GM12864 (cell line): Measurements from ENCODE around the gene EFR3B.
"Not testable (repeated sequence)": the region's sequence is repeated elsewhere in the genome, so short reads cannot be mapped to it uniquely, and the experiment has no call there.

ENCODE experiments used
- DNase-seq: peaks from one replicate; pipeline ENCODE4 v3.0.0-alpha.2; 2011; ENCODE audit warnings: low read depth
- H3K4me3 ChIP-seq: 2 replicates; pipeline ENCODE4 v1.5.1; 2011; ENCODE audit warnings: mild to moderate bottlenecking, low read depth, low read length, control low read depth
- TF ChIP-seq, protein P1 (sequence below): IDR thresholded peaks from 2 replicates; pipeline ENCODE4 v1.5.1; 2011; ENCODE audit warnings: low read depth, mild to moderate bottlenecking, moderate library complexity, low read length, control low read depth, inconsistent platforms; ENCODE audit errors: missing control alignments

EFR3B gene

DNA sequence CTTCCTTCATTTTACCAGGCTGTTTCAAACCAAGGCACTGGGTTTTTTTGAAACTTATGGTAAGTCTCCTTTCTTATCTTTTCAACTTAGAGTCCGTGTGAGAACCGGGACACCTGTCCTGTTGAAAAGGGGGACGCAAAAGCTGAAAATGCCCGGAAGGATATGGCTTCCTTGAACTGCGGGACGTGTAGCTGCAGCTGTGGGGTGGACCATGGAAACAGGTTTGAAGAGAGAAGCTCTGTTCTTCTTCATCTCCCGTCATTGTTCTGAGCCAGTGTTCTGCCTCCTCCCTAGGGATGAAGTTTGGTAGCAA lies 40.6 kb upstream of the EFR3B start:
- TF ChIP-seq, protein P1, sequence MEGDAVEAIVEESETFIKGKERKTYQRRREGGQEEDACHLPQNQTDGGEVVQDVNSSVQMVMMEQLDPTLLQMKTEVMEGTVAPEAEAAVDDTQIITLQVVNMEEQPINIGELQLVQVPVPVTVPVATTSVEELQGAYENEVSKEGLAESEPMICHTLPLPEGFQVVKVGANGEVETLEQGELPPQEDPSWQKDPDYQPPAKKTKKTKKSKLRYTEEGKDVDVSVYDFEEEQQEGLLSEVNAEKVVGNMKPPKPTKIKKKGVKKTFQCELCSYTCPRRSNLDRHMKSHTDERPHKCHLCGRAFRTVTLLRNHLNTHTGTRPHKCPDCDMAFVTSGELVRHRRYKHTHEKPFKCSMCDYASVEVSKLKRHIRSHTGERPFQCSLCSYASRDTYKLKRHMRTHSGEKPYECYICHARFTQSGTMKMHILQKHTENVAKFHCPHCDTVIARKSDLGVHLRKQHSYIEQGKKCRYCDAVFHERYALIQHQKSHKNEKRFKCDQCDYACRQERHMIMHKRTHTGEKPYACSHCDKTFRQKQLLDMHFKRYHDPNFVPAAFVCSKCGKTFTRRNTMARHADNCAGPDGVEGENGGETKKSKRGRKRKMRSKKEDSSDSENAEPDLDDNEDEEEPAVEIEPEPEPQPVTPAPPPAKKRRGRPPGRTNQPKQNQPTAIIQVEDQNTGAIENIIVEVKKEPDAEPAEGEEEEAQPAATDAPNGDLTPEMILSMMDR = no peak
- DNase-seq = no peak
- H3K4me3 ChIP-seq = no peak overlapping the region

GRCh38 chr2:25002066-25002465 lies 39.8 kb upstream of the EFR3B start:
- TF ChIP-seq, protein P1 = no peak
- H3K4me3 ChIP-seq = no peak overlapping the region
- no peak for DNase-seq

DNA sequence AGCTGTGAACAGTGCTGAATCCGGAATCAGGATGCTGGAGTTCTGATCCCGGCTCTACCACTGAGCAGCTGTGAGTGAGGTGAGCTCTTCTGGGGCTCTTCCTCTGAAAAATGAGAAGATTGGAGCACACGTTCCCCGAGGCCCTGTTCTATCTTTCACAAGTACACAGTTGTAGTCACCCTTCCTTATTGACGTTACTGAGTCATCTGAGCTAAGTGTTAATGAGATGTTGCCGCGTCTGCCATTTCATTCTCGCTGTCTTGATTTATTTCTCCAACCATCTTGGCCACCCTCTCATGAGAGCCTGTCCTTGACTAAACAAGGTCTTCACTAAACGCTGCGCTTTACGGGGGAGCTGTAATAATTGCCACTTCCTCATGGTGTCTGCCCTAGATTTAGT lies 31.9 kb upstream of the EFR3B start:
- TF ChIP-seq, protein P1 = no peak
- no peak overlapping the region for H3K4me3 ChIP-seq
- DNase-seq = no peak

GRCh38 chr2:25011342-25011741 lies 30.5 kb upstream of the EFR3B start:
- not testable (repeated sequence) for DNase-seq, H3K4me3 ChIP-seq

DNA sequence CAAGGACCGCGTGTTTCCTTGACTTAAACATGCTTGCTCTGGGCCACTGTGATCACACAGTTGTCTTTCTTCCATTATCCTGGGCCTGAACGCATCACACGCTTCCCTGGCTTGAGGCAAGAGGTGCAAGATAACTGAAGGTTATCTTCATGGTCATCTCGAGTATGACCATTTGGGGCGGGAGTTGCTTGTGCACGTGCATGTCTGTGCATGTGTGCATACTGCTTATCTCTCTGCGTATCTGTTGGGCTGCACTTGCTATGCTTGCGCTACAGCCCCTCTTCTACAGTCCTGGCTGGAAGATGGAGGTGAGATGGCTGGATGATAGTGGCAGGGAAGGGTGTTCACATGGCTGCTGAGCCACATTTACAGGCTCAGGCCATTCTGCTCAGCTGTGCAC lies 27.2 kb upstream of the EFR3B start:
- TF ChIP-seq, protein P1 = no peak
- DNase-seq = no peak

GRCh38 chr2:25018681-25019080 lies 23.2 kb upstream of the EFR3B start:
- H3K4me3 ChIP-seq = no peak overlapping the region
- TF ChIP-seq, protein P1 = no peak
- DNase-seq = no peak

More for the DNA sequence above, 27.2 kb upstream of the EFR3B start:
- H3K4me3 ChIP-seq = no peak overlapping the region

DNA sequence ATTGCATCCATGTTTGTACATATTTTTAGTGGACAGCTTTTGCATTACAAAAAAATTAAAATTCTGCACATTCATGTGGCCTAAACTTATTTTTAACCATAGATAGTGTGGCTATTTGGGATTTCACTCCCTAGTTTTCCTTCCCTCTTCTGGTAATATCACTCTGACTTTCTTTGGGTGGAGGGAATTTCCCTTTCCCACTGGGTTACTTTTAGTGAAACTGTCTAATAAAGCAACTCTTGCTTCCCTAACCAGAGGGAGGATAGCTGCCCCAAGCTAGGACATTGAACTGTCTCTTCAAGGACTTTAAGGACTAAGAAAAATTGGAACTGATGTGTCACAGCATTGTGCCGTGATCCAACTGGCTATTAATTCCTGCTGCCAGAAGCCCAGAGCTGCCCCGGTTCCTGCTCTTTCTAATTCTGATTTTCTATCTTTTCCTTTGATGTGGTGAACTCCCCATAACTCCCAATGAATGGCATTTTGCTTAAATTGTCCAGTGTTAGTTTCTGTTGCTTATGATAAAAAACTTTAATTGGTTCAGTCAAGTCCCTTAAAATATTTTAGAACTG lies 20.0 kb upstream of the EFR3B start:
- no peak overlapping the region for H3K4me3 ChIP-seq
- TF ChIP-seq, protein P1 = no peak
- DNase-seq = no peak
